Testis (tissue), 3 donors: ENCODE measurements around the gene LTV1. TPM values are rescaled to one million over a fixed set of nuclear protein-coding genes. Genes with fewer than 3 reads are reported as not detected.

Experiments used
- DNase-seq: peaks from one replicate; pipeline ENCODE4 v3.0.0-alpha.2; 2019
- H3K27ac ChIP-seq, 2 donors: fragments of 200-600 bp; sonication (generic); one replicate each; pipeline ENCODE4 v1.5.1; 2019
- H3K27me3 ChIP-seq: fragments of 200-600 bp; sonication (generic); one replicate; pipeline ENCODE4 v1.5.1; 2019
- H3K36me3 ChIP-seq: fragments of 200-600 bp; sonication (generic); one replicate; pipeline ENCODE4 v1.5.1; 2017; ENCODE audit warnings: low read depth; ENCODE audit errors: missing control alignments
- H3K4me1 ChIP-seq: fragments of 200-600 bp; sonication (generic); one replicate; pipeline ENCODE4 v1.5.1; 2019
- H3K4me3 ChIP-seq, 2 donors: fragments of 200-600 bp; sonication (generic); one replicate each; pipeline ENCODE4 v1.5.1; 2017 to 2019
- H3K9me3 ChIP-seq: fragments of 200-600 bp; sonication (generic); one replicate; pipeline ENCODE4 v1.5.1; 2017
- CTCF ChIP-seq, 3 experiments: fragments of 450-650 bp in 2 of 3; fragments of 200-600 bp in 1 of 3; sonication (generic) in 1 of 3; IDR thresholded peaks; one replicate each; pipeline ENCODE4 v1.5.1; 2016 to 2019; ENCODE audit warnings: antibody characterized with exemption in 3 of 3, mild to moderate bottlenecking in 2 of 3, moderate library complexity in 1 of 3
- POLR2A ChIP-seq: fragments of 450-650 bp; IDR thresholded peaks from one replicate; pipeline ENCODE4 v1.6.1; 2017; ENCODE audit warnings: antibody characterized with exemption, mild to moderate bottlenecking, moderate library complexity
- WGBS, 2 donors: methylation state at CpG; one replicate each; pipeline ENCODE4 v1.1.5; 2018; 5-methylcytosine and 5-hydroxymethylcytosine counted together
- intact Hi-C: fragments of 100-400 bp; cut with DNase I; formaldehyde crosslinking; loops from one replicate; pipeline ENCODE4 v1.15.1; 2023; ENCODE audit warnings: low total_unique reads
- polyA plus RNA-seq: library from polyadenylated mRNA; stranded (reverse); fragments of 350-450 nt; fragmentation: Illumina TruSeq; extraction: RNeasy Lipid Tissue Mini Kit (QIAGEN cat#74804); gene quantifications from one replicate; pipeline ENCODE4 v1.2.3, GENCODE V29; 2014; ENCODE audit warnings: low read depth, low replicate concordance; ENCODE audit not compliant: insufficient read depth
- total RNA-seq, 2 donors: library from RNA; depleted of rRNA; stranded (reverse); fragments of >200 nt; gene quantifications; one replicate each; pipeline ENCODE4 v1.2.3, GENCODE V29; 2016

Gene LTV1
- total and polyA plus RNA-seq, 3 donors from 2014 or later, result 18.5 to 22.1 (median 19.7) TPM

GRCh38 chr6:143882401-143882930 lies 39.3 kb downstream of the LTV1 start:
- no peaks in the 10 kb centered on the region for H3K9me3 ChIP-seq
- H3K36me3 ChIP-seq, result no peaks in the 10 kb centered on the region
- whole genome bisulfite sequencing, 2 donors, result 46 to 61% methylated on average over 2 of the region's 2 CpGs
- no peak overlapping the region for H3K27ac ChIP-seq
- no peak overlapping the region for H3K4me3 ChIP-seq
- TF ChIP-seq CTCF (IDR thresholded peaks at IDR 0.05), result no peak
- TF ChIP-seq POLR2A, result no peak
- H3K4me1 ChIP-seq, result no peaks in the 10 kb centered on the region
- no peak for DNase-seq
- intact Hi-C loops, result no loop called here
- H3K27me3 ChIP-seq, result no peaks in the 10 kb centered on the region

GRCh38 chr6:143884216-143884900 lies 41.2 kb downstream of the LTV1 start:
- intact Hi-C loops, result no loop called here
- TF ChIP-seq CTCF (IDR thresholded peaks at IDR 0.05) (no peak), POLR2A (no peak)

GRCh38 chr6:143885116-143885515 lies 42.0 kb downstream of the LTV1 start:
- TF ChIP-seq POLR2A (no peak), CTCF (IDR thresholded peaks at IDR 0.05) (no peak)
- intact Hi-C loops, result no loop called here
- H3K9me3 ChIP-seq, result no peaks in the 10 kb centered on the region
- 97 to 100% methylated on average over 1 of the region's 1 CpG for WGBS, 2 donors
- H3K4me1 ChIP-seq, result no peaks in the 10 kb centered on the region
- no peak overlapping the region for H3K27ac ChIP-seq
- no peaks in the 10 kb centered on the region for H3K36me3 ChIP-seq
- H3K27me3 ChIP-seq, result no peaks in the 10 kb centered on the region
- DNase-seq, result no peak
- H3K4me3 ChIP-seq, result no peak overlapping the region

More at GRCh38 chr6:143884216-143884900, 41.2 kb downstream of the LTV1 start:
- Histone ChIP-seq H3K9me3 (no peaks in the 10 kb centered on the region), H3K27me3 (no peaks in the 10 kb centered on the region), H3K27ac (no peak overlapping the region), H3K36me3 (no peaks in the 10 kb centered on the region), H3K4me3 (no peak overlapping the region), H3K4me1 (no peaks in the 10 kb centered on the region)
- DNase-seq, result no peak
- WGBS, 2 donors, result 80 to 88% methylated on average over 7 of the region's 7 CpGs

GRCh38 chr6:143894655-143895054 lies 51.5 kb downstream of the LTV1 start:
- DNase-seq, result no peak
- H3K9me3 ChIP-seq, result no peaks in the 10 kb centered on the region
- TF ChIP-seq POLR2A, result no peak
- no peak for TF ChIP-seq CTCF (IDR thresholded peaks at IDR 0.05)
- no peaks in the 10 kb centered on the region for H3K4me1 ChIP-seq
- intact Hi-C loops, result no loop called here
- H3K27me3 ChIP-seq, result no peaks in the 10 kb centered on the region
- WGBS, 2 donors, result 79 to 94% methylated on average over 1 of the region's 1 CpG
- no peaks in the 10 kb centered on the region for H3K36me3 ChIP-seq
- H3K27ac ChIP-seq, result no peak overlapping the region
- H3K4me3 ChIP-seq, result no peak overlapping the region
